Lower leg skin (tissue), 4 donors: ENCODE data around the gene CNBP. TPM values are rescaled to one million over a fixed set of nuclear protein-coding genes. Genes with fewer than 3 reads are reported as not detected.
"Not testable (repeated sequence)": the region's sequence is repeated elsewhere in the genome, so short reads cannot be mapped to it uniquely, and the experiment has no call there.

Source experiments
- DNase-seq, 2 donors: peaks; one replicate each; pipeline ENCODE4 v3.0.0-alpha.2; 2019; ENCODE audit warnings: low spot score in 2 of 2
- H3K4me3 ChIP-seq: fragments of 200-600 bp; sonication (generic); 2 replicates; pipeline ENCODE4 v1.5.1; 2017; ENCODE audit warnings: mild to moderate bottlenecking, low read depth; ENCODE audit not compliant: poor library complexity, severe bottlenecking
- CTCF ChIP-seq, 3 donors: fragments of 450-650 bp; IDR thresholded peaks; one replicate each; pipeline ENCODE4 v1.5.1; 2016; ENCODE audit warnings: antibody characterized with exemption in 3 of 3, mild to moderate bottlenecking in 3 of 3, moderate library complexity in 2 of 3
- POLR2A ChIP-seq, 2 donors: fragments of 450-650 bp; IDR thresholded peaks; one replicate each; pipeline ENCODE4 v1.6.1; 2016 to 2017; ENCODE audit warnings: antibody characterized with exemption in 2 of 2, mild to moderate bottlenecking in 1 of 2, moderate library complexity in 1 of 2
- WGBS, 2 donors: methylation state at CpG; one replicate each; pipeline ENCODE4 v1.1.5; 2018; 5-methylcytosine and 5-hydroxymethylcytosine counted together
- intact Hi-C: fragments of 100-400 bp; cut with DNase I; formaldehyde crosslinking; loops from one replicate; pipeline ENCODE4 v1.15.0; 2023; ENCODE audit warnings: low total_unique reads
- total RNA-seq, 4 donors: library from RNA; depleted of rRNA; stranded (reverse); fragments of >200 nt; gene quantifications; one replicate each; pipeline ENCODE4 v1.1.0, GENCODE V29; 2016

CNBP gene
- total RNA-seq, 4 donors from 2014 or later: 425 to 625 (median 493) TPM

GRCh38 chr3:129166579-129167332 is 16.9 kb downstream of the CNBP start:
- TF ChIP-seq CTCF (IDR thresholded peaks at IDR 0.05): no peak
- TF ChIP-seq POLR2A (IDR thresholded peaks at IDR 0.05): no peak
- DNase-seq: no peak
- 82 to 89% methylated on average over 15 of the region's 15 CpGs for WGBS, 2 donors
- no peak overlapping the region for H3K4me3 ChIP-seq
- intact Hi-C loops: no loop called here

- WGBS, 2 donors: 89 to 95% methylated on average over 8 of the region's 8 CpGs
- intact Hi-C loops, H3K4me3 ChIP-seq, DNase-seq: not testable (repeated sequence)
Measured at GRCh38 chr3:129165594-129165993, 18.1 kb downstream of the CNBP start.

- H3K4me3 ChIP-seq: no peak overlapping the region
- 85 to 92% methylated on average over 7 of the region's 7 CpGs for WGBS, 2 donors
- TF ChIP-seq CTCF (IDR thresholded peaks at IDR 0.05) (no peak), POLR2A (IDR thresholded peaks at IDR 0.05) (no peak)
- no peak for DNase-seq
- intact Hi-C loops: no loop called here
Measured at GRCh38 chr3:129164500-129164899, 19.2 kb downstream of the CNBP start.

GRCh38 chr3:129162729-129163579 is 20.7 kb downstream of the CNBP start:
- TF ChIP-seq CTCF (IDR thresholded peaks at IDR 0.05) (no peak), POLR2A (IDR thresholded peaks at IDR 0.05) (no peak)
- no peak overlapping the region for H3K4me3 ChIP-seq
- 46 to 57% methylated on average over 5 of the region's 5 CpGs for WGBS, 2 donors
- intact Hi-C loops: no loop called here
- DNase-seq: no peak

GRCh38 chr3:129161860-129162271 is 21.8 kb downstream of the CNBP start:
- peak overlapping the region; percentile 51 for H3K4me3 ChIP-seq
- DNase-seq: peak in 1 of 2 donors; percentile 23
- intact Hi-C loops: no loop called here
- 2 to 3% methylated on average over 12 of the region's 12 CpGs for WGBS, 2 donors
- TF ChIP-seq POLR2A (IDR thresholded peaks at IDR 0.05): no peak
- no peak for TF ChIP-seq CTCF (IDR thresholded peaks at IDR 0.05)
